ENCODE results near the gene GSDME. TPM values are rescaled to one million over a fixed set of nuclear protein-coding genes. Genes with fewer than 3 reads are reported as not detected.

The GSDME gene
- total RNA-seq, 1 donor from 2014 or later, result 5.6 TPM

DNA sequence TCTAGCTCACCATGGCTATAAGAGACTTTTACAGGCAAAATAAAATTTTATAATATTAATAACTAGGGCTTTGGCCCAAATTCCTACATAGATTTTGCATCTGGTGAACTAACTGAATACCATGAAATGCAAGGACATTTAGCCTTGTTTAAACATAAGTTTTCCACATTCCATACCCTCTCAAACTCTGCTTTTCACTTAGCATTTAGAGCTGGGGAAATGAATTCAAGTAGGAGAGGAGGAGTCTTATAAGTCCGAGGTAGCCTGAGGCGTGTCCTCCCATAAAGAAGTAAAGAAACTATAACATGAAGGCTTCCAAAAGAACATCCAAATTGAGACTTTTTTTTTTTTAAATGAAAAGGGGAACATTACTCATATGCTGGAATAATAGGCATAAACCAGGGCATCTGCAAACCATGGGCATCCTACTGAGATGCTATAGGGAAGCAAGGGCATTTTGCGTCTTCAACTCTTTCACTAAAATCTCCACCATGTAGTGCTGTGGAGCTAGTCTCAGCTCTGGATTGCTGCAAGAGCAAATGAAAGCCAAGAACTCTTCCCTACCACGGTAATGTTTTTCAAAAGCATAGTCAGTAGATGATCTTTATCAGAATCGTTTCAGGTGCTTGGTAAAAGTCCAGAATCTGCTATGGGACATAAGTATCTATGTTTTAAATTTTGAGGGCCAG lies 104.9 kb downstream of the GSDME start:
- Histone ChIP-seq H3K27ac (replicated peaks) (no peak overlapping the region), H3K36me3 (no peaks in the 10 kb centered on the region), H3K4me1 (no peaks in the 10 kb centered on the region), H3K27me3 (ENCODE audit: low read depth) (no peaks in the 10 kb centered on the region), H3K4me3 (no peak overlapping the region), H3K9me3 (replicated peaks) (no peaks in the 10 kb centered on the region)
- no peak for DNase-seq
- TF ChIP-seq, protein P1, sequence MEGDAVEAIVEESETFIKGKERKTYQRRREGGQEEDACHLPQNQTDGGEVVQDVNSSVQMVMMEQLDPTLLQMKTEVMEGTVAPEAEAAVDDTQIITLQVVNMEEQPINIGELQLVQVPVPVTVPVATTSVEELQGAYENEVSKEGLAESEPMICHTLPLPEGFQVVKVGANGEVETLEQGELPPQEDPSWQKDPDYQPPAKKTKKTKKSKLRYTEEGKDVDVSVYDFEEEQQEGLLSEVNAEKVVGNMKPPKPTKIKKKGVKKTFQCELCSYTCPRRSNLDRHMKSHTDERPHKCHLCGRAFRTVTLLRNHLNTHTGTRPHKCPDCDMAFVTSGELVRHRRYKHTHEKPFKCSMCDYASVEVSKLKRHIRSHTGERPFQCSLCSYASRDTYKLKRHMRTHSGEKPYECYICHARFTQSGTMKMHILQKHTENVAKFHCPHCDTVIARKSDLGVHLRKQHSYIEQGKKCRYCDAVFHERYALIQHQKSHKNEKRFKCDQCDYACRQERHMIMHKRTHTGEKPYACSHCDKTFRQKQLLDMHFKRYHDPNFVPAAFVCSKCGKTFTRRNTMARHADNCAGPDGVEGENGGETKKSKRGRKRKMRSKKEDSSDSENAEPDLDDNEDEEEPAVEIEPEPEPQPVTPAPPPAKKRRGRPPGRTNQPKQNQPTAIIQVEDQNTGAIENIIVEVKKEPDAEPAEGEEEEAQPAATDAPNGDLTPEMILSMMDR (IDR thresholded peaks at IDR 0.05; ENCODE audit: borderline replicate concordance), result no peak
- intact Hi-C loops (cut with micrococcal nuclease), result no loop called here

Other genes with a start within 250 kb of the GSDME start
- 7.1 TPM for gene PALS2, start 184.0 kb downstream of the GSDME start, total RNA-seq
- 4.3 TPM for gene OSBPL3, start 222.7 kb upstream of the GSDME start, total RNA-seq

Data from left ventricle myocardium inferior (tissue), 1 donor.